T1000 (cell line): ENCODE results near the gene ALS2.
"Not testable (repeated sequence)": the region's sequence is repeated elsewhere in the genome, so short reads cannot be mapped to it uniquely, and the experiment has no call there.

Experiments
- DNase-seq: peaks from one replicate; lab custom pipeline; 2025; ENCODE audit warnings: mixed read lengths; lab: John Stamatoyannopoulos, UW

Gene ALS2

GRCh38 chr2:201780674-201781493 lies at the start of gene ALS2:
Gene ALS2, minus strand, starts transcription at chr2:201780933. Its CDS starts 12,048 bp downstream, at chr2:201768885.
- DNase-seq = peak; percentile 91

DNA sequence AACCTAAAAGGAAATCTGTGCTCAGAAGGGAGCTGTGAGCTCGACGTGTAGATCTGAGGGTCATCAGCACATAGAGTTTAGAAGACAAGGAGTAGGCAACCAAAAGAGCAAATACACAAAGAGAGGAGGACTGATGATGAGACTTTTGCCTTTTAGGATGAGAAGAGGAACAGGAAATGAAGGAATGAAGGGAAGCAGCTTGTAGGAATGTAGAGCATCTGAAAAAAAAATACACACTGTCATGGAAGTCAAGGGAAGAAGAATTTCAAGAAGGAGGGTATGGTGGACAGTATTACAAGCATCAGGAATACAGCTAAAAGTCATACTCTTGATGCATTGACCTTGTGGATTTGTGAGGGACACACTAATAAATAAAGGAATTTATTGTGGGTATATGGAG lies 47.5 kb upstream of the ALS2 start:
- no peak for DNase-seq

DNA sequence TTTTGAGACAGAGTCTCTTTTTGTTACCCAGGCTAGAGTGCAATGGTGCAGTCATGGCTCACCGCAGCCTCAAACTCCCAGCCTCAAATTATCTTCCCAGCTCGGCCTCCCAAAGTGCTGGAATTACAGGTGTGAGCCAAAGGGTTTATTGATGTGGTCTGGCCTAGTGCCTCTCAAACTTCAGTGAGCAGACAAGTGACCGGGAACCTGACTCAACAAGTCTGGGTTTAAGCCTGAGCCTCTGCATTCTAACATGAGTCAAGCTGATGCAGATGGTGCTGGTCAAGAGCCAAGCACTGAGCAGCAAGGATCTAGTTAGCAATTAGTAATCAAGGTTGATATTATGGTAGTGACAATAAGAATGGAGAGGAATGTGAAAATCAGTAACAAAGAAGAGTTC lies 46.9 kb upstream of the ALS2 start:
- no peak for DNase-seq

DNA sequence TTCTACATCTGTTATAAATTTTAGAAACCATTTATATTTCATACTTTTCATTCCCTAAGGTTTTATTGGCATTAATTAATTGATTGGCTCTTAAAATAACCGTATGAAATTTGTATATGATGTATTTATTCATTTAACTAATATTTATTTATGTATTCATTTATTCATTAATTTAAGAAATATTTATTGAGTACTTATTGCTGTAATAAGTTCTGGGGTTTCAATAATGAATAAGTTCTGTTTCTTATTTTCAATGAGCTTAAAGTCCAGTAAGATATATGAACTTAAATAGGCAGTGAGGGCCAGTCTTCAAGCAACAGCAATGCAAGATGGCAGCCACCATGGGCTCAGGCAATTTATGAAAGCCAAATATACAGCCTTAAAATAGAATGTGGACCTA lies 43.5 kb upstream of the ALS2 start:
- no peak for DNase-seq

GRCh38 chr2:201821080-201821479 lies 40.3 kb upstream of the ALS2 start:
- DNase-seq = no peak

DNA sequence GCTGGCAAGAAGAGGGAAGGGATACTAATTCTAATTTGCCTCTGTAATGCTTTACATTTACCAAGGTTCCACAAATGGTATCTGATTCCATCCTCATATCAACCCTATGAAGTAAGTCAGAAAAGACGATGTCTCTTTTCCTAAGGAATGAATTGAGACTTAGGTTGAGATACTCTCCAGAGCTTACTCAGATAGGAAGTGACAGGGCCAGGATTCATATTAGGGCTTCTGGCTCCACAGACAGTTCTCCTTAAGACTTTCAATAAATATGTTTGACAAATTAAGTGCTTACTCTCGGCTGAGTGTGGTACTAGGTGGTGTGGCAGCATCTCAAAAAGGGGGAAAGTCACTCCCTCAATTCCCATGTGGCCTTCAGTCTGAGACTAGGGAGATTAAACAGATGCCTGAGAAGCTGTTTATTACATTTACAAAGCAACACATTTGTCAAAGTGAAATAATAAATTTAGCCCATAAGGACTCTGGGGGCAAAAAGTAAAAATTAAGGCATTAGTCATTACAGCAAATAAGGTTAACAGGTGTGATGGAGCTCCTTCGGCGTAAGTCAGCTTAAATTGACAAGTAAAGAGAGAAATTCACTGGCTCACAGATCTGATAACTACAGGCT lies 39.8 kb upstream of the ALS2 start:
- no peak for DNase-seq

DNA sequence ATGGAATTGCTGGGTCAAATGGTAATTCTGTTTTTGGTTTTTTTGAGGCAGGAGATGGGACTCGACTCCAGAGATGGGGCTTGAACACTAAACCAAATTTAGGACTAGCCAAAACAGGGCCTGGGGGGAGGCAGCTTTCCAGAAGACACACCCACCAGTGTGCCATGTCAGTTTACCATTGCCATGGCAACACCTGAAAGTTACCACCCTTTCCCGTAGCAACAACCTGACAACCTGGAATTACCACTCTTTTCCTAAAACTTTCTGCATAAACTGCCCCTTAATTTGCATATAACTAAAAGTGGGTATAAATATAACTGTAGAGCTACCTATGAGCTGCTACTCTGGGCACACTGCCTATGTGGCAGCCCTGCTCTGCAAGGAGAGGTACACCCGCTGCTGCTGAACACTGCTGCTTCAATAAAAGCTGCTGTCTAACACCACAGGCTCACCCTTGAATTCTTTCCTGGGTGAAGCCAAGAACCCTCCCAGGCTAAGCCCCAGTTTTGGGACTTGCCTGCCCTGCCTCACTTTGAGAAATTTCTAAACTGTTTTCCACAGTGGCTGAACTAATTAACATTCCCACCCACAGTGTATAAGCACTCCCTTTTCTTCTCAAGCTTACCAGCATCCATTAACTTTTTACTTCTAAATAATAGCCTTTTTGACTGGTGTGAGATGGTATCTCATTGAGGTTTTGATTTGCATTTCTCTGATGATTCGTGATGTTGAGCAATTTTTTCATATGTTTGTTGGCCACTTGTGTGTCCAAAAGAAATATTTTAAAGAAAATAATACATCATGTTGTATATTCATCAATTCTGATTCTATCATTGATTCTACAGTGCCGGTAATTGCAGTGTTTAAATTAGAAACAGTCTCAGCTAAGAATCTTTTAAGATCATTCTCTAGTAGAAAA lies 36.2 kb upstream of the ALS2 start:
- DNase-seq = no peak

GRCh38 chr2:201813996-201814760 lies 33.4 kb upstream of the ALS2 start:
- no peak for DNase-seq

GRCh38 chr2:201810604-201811003 lies 29.9 kb upstream of the ALS2 start:
- not testable (repeated sequence) for DNase-seq

DNA sequence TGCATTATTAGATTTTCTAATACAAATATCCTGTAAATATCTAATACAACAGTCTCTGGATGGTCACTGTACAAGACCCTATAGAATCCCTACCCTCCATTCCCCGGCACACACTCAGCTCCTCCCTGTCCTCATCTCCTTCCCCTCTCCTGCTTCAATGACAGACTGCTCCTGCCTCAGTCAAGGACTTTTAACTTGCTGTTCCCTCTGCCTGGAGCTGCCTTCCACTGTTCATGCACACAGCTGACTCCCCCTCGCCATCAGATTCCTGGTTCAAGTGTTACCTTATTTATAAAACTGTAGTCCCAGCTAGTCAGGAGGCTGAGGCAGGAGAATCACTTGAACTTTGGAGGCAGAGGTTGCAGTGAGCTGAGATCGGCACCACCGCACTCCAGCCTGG lies 28.9 kb upstream of the ALS2 start:
- DNase-seq = no peak

GRCh38 chr2:201808027-201808426 lies 27.3 kb upstream of the ALS2 start:
- DNase-seq = no peak

- DNase-seq = peak; percentile 19
Observed at GRCh38 chr2:201807452-201807999, 26.8 kb upstream of the ALS2 start.

GRCh38 chr2:201806442-201807170 lies 25.9 kb upstream of the ALS2 start, which contains the start of gene CDK15:
Gene CDK15, plus strand, starts transcription at chr2:201806537. Its CDS starts 128 bp downstream, at chr2:201806665.
- DNase-seq = no peak

GRCh38 chr2:201798914-201799285 lies 18.2 kb upstream of the ALS2 start:
- not testable (repeated sequence) for DNase-seq

DNA sequence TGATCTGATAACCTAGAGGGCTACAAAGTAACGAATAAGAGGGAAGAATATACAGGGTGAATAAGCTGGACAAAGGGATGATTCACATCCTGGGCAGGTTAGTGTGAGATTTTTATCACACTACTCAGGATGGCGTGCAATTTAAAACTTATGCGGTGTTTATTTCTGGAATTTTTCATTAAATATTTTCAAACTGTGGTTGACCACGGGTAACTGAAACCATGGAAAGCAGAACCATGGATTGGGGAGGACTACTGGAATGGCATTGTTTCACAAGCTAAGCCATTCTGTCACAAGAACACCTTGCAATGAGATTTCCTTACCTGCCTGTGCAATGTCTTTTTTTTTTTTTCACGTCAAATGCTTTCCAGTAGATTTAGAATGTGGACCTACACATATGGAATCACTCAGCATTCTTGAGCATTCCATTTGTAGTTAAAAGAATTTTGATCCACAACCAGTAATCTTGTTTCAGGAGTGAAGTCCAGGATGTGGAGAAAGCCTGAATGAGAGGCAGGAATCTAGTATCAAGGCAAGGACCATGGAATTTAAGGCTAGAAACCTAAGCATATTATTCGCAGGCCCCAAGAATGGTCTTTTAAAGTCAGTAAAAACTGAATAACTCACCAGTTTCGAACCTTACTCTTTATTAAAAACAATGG lies 17.6 kb upstream of the ALS2 start:
- DNase-seq = peak; percentile 13

- DNase-seq = no peak
Observed at GRCh38 chr2:201797175-201797840, 16.6 kb upstream of the ALS2 start.

DNA sequence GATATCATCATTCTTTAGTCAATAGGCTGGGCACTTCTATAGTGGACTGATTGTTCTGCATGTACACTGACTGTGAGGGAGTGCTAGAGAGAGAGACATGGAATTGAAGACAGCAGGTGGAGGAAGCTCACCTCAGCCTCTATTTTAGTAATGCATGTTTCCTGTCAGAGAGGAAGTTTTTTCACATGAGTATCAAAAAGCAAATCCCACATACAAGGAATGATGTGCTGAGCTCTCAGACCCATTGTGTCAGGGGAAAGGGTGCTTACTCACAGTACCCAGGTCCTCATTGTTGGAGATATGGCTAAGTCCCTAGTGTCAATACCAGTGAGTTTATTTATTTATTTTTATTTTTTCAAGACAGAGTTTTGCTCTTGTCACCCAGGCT lies 15.7 kb upstream of the ALS2 start:
- no peak for DNase-seq

DNA sequence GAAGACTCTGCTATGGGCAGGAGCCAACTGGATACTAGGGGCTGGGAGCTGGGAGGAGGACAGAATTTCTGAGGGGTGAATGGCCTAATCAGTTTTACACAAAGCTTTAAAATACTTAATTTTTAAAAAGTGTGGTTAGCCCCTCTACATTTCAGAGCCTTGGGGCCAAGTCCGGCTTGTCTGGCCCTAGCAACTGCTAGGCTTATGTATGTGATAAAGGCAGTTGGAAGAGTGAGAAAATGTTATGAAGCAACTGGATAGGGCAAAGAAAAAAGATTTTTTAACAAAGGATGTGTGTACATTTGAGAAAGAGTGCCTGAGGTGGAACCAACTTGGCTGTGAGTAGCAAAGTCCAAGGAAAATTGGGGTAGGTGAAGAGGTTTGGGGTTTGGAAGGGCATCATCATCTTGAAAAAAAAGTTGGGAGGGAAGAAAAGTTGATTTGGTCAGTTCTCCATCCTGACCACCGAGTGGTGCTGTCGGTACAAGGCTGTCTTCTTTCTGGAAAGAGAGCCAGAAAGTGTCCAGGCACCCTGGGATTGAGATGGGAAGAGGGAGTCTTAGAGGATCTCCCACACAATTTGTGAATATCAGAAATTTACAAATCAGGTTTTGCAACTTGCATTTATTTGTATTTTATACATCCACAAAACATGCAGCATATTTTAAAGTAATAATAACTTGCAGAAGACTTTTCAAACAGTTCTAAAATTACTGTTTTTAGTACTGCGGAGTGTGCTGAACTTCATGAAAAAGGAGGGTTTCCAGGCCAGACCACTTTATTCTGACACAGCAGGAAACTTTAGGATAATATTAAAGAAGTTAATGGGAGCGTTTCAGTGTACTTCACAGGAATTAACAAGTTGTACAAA lies 15.1 kb upstream of the ALS2 start:
- peak; percentile 1 for DNase-seq

GRCh38 chr2:201794294-201794693 lies 13.6 kb upstream of the ALS2 start:
- DNase-seq = no peak
